ENCODE results near the gene ZNF747. TPM values are rescaled to one million over a fixed set of nuclear protein-coding genes. Genes with fewer than 3 reads are reported as not detected.

ZNF747 gene
- total RNA-seq, 6 experiments from 2014 or later = 5.3 to 9.7 (median 6.4) TPM

DNA sequence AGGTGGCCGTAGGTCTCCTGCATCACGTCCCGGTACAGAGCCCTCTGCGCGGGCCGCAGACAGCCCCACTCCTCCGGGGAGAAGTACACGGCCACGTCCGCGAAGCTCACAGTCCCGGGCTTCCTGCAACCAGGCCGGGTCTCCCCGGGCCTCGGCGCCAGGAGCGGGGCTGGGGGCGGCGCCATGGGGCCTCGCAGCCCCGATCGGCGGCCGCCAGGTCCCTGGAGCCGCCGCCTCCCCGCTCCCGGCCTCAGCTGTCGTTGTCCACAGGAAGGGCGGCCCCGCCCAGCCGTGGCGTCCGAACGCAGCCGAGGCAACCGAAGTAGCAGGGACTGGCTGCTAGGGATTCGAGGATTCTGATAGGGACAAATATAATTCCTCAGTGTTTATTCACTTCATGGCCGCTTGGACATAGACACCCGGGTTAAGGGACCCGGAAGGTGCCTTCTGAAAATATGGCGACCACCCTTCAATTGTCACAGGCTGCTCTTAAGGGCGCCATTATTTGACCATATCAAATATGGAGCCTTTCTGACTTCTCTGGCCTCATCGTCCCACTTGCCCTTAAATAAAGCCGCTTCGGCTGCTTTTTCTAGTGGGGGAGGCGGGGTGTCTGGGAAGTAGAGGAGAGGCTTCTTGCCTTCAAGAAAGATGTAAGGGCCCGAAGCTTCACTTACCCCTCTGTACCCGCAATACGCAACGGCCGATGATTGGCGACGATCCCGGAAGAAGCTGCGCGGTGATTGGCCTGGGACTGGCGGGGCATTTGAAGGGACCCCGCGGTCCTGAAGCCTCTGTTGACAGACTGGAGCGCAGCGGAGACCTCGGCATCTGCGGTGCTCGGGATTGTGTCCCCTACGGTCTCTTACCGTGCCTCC is 37.0 kb upstream of the ZNF747 start, which contains the start of gene ZNF688:
TSS of gene ZNF688 (minus strand) at position 270 of the 878 bp plus-strand sequence. CDS start at position 185, 85 bp downstream.
- TF ChIP-seq, protein P1, sequence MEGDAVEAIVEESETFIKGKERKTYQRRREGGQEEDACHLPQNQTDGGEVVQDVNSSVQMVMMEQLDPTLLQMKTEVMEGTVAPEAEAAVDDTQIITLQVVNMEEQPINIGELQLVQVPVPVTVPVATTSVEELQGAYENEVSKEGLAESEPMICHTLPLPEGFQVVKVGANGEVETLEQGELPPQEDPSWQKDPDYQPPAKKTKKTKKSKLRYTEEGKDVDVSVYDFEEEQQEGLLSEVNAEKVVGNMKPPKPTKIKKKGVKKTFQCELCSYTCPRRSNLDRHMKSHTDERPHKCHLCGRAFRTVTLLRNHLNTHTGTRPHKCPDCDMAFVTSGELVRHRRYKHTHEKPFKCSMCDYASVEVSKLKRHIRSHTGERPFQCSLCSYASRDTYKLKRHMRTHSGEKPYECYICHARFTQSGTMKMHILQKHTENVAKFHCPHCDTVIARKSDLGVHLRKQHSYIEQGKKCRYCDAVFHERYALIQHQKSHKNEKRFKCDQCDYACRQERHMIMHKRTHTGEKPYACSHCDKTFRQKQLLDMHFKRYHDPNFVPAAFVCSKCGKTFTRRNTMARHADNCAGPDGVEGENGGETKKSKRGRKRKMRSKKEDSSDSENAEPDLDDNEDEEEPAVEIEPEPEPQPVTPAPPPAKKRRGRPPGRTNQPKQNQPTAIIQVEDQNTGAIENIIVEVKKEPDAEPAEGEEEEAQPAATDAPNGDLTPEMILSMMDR (IDR thresholded peaks at IDR 0.05) = no peak
- TF ChIP-seq POLR2A (IDR thresholded peaks at IDR 0.05) = peak; percentile 53
- peak within 1 kb of the TSS; percentile 89 to 94 (median 91) for H3K27ac ChIP-seq
- WGBS (ENCODE audit: insufficient coverage, low coverage, low lambda C conversion rate, missing lambda C conversion rate) = 0% methylated on average over 16 of the region's 67 CpGs
- ATAC-seq (peak; percentile 75 to 87 (median 84)), DNase-seq (peak; percentile 91 to 92 (median 92))
- H3K36me3 ChIP-seq = no peaks in the 10 kb centered on the region
- intact Hi-C loops (cut with DNase I) = no loop called here
- no peaks in the 10 kb centered on the region for H3K9me3 ChIP-seq
- H3K4me3 ChIP-seq = peak within 1 kb of the TSS; percentile 64 to 77 (median 72)
- no peaks in the 10 kb centered on the region for H3K27me3 ChIP-seq
- H3K4me1 ChIP-seq = peaks cover 0 to 12% (median under 1%) of the 10 kb centered on the region in 4 donors

DNA sequence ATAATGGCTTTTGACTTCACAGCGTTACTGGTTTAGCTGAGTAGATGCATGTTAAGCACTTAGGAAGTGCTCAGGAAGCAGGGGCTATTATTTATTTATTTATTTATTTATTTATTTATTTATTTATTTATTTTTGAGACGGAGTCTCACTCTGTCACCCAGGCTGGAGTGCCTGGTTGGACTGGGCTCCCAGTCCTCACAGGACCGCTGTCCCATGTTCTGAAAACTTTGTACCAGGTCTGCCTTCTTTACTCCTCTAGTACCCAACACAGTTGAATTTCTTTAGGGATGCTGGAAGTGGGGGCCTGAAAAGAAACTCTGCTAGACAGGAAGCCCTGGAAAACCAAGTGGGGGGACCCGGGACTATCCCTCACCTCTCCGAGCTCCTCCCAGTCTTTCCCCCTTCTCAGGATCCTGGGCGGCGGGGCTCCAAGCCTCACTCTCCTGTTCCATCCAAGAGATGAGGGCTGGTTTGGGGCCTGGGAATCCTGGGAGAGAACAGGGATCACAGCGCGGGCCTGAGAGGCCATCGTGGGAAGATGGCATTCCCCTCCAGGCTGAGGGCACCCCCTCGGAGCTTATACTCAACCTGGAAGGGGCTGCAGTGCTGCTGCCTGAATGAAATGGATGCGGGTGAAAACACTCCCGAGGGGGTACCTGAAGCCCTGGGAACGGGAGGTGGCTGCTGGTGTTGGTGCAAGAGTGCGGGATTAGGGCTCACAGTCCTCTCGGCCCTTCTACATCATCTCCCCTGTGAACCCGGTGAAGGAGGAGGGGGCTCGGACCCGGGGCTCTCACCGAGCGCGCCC is 36.2 kb upstream of the ZNF747 start:
- TF ChIP-seq, protein P1 (IDR thresholded peaks at IDR 0.05) = no peak
- TF ChIP-seq POLR2A (IDR thresholded peaks at IDR 0.05) = no peak
- 21% methylated on average over 7 of the region's 22 CpGs for WGBS (ENCODE audit: insufficient coverage, low coverage, low lambda C conversion rate, missing lambda C conversion rate)
- Histone ChIP-seq H3K9me3 (no peaks in the 10 kb centered on the region), H3K27me3 (no peaks in the 10 kb centered on the region), H3K36me3 (no peaks in the 10 kb centered on the region), H3K4me1 (peaks cover 0 to 12% (median under 1%) of the 10 kb centered on the region in 4 donors), H3K4me3 (peak overlapping the region; percentile 64 to 77 (median 72)), H3K27ac (peak overlapping the region; percentile 89 to 94 (median 91))
- intact Hi-C loops (cut with DNase I) = no loop called here
- peak in 2 of 3 donors; percentile 37 to 52 for DNase-seq
- ATAC-seq = peak in 3 of 4 donors; percentile 1 to 11 (median 1)

DNA sequence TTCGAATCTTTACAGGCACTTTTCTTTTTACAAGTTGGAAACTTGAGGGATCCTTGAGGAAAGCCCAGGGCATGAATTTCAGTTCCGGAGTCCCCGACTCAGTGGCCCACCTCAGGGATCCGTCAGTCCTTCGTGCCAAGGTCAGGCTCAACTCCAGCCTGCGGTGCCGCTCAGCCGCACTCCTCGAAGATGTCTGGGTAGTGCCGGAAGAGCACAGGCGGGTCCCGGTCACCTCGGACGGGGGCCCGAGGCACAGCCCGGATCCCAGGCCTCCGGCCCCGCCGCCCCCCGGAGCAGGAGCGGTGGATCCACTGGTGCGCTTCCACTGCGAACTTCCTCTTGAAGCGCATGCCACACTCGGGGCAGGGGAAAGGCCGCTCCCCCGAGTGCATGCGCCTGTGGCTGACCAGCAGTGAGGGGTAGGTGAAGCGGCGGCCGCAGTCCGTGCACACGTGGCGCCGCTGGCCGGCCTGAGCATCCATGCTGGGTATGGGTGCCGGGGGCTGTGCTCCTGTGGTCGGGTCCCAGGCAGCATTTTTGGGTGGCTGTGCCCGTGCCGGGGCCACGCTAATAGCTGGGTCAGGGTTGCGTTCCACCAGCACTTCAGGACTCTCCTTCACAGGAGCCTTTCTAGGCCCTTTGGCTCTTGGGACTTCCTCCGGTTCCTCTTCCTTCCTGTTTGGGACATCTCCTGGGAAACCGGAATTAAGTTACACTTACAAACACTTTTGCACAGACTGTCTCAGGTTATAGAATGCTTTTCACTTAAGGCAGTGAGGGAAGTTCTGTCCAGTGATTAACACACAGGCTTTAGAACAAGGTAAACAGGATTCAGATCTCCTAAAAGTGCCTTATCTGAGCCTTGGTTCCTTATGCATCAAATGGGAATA is 35.3 kb upstream of the ZNF747 start:
- Histone ChIP-seq H3K27ac (peak overlapping the region in 2 of 3 donors; percentile 49 to 89), H3K4me3 (peak overlapping the region in 1 of 3 donors; percentile 3), H3K36me3 (no peaks in the 10 kb centered on the region), H3K4me1 (peaks cover 0 to 12% (median under 1%) of the 10 kb centered on the region in 4 donors), H3K27me3 (no peaks in the 10 kb centered on the region), H3K9me3 (no peaks in the 10 kb centered on the region)
- intact Hi-C loops (cut with DNase I) = no loop called here
- ATAC-seq (no peak), DNase-seq (no peak)
- WGBS (ENCODE audit: insufficient coverage, low coverage, low lambda C conversion rate, missing lambda C conversion rate) = 69% methylated on average over 4 of the region's 44 CpGs
- no peak for TF ChIP-seq POLR2A (IDR thresholded peaks at IDR 0.05)

DNA sequence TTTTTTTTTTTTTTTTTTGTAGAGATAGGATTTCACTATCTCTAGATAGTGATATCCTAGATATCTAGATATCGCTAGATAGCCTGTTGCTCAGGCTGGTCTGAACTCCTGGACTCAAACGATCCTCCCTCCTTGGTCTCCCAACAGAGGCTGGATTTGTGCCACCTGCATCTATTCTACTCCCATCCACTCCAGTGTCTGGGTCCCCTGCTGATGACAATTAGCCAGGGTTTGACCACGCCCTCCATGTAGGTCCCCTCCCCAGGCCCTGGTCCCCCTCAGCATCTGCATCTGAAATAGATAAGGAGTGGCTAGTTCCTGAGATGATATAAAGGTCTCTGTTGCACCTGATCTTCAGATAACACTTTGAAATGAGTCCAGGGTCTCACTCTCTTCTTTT is 34.6 kb upstream of the ZNF747 start:
- H3K4me1 ChIP-seq = peaks cover 0 to 12% (median under 1%) of the 10 kb centered on the region in 4 donors
- H3K4me3 ChIP-seq = no peak overlapping the region
- DNase-seq (no peak), ATAC-seq (no peak)
- H3K36me3 ChIP-seq = no peaks in the 10 kb centered on the region
- intact Hi-C loops (cut with DNase I) = no loop called here
- TF ChIP-seq POLR2A (IDR thresholded peaks at IDR 0.05) = no peak
- TF ChIP-seq, protein P1 (IDR thresholded peaks at IDR 0.05) = no peak
- no peaks in the 10 kb centered on the region for H3K27me3 ChIP-seq
- 96% methylated on average over 3 of the region's 3 CpGs for WGBS (ENCODE audit: insufficient coverage, low coverage, low lambda C conversion rate, missing lambda C conversion rate)
- H3K9me3 ChIP-seq = no peaks in the 10 kb centered on the region
- no peak overlapping the region for H3K27ac ChIP-seq
